ENCODE data around the gene PLPPR1.

Gene PLPPR1

GRCh38 chr9:101354765-101355708 is 326.5 kb downstream of the PLPPR1 start:
- DNase-seq: no peak

- DNase-seq: no peak
Observed at GRCh38 chr9:101356619-101357018, 328.1 kb downstream of the PLPPR1 start.

- DNase-seq: no peak
Observed at GRCh38 chr9:101359679-101360078, 331.2 kb downstream of the PLPPR1 start.

- no peak for DNase-seq
Observed at GRCh38 chr9:101360647-101361046, 332.1 kb downstream of the PLPPR1 start.

GRCh38 chr9:101362450-101362849 is 333.9 kb downstream of the PLPPR1 start:
- DNase-seq: no peak

GRCh38 chr9:101365181-101365580 is 336.7 kb downstream of the PLPPR1 start:
- DNase-seq: no peak

- no peak for DNase-seq
Observed at GRCh38 chr9:101366038-101366756, 337.7 kb downstream of the PLPPR1 start.

GRCh38 chr9:101367323-101367722 is 338.8 kb downstream of the PLPPR1 start:
- DNase-seq: no peak

- no peak for DNase-seq
Observed at GRCh38 chr9:101369286-101369685, 340.8 kb downstream of the PLPPR1 start.

- DNase-seq: no peak
Observed at GRCh38 chr9:101369884-101370531, 341.5 kb downstream of the PLPPR1 start.

GRCh38 chr9:101371813-101372212 is 343.3 kb downstream of the PLPPR1 start:
- no peak for DNase-seq

GRCh38 chr9:101372327-101373118 is 344.0 kb downstream of the PLPPR1 start:
- no peak for DNase-seq
